Neural cell (in vitro differentiated cells): ENCODE measurements around the gene CNTN4.

Experiments used
- CTCF ChIP-seq: fragments of 450-650 bp; IDR thresholded peaks from 2 replicates; pipeline ENCODE4 v1.5.1; 2014; ENCODE audit warnings: antibody characterized with exemption, mild to moderate bottlenecking, moderate library complexity; ENCODE audit not compliant: poor library complexity, severe bottlenecking
- EP300 ChIP-seq: fragments of 450-650 bp; conservative IDR thresholded peaks from 2 replicates; pipeline ENCODE4 v1.6.1; 2014; ENCODE audit warnings: antibody characterized with exemption, mild to moderate bottlenecking, moderate library complexity; ENCODE audit not compliant: poor library complexity, severe bottlenecking
- MXI1 ChIP-seq: fragments of 450-650 bp; conservative IDR thresholded peaks from 2 replicates; pipeline ENCODE4 v1.6.1; 2014; ENCODE audit warnings: antibody characterized with exemption, mild to moderate bottlenecking; ENCODE audit not compliant: poor library complexity, severe bottlenecking
- POLR2AphosphoS5 ChIP-seq: IDR thresholded peaks from 2 replicates; pipeline ENCODE4 v1.6.1; 2012
- TAF1 ChIP-seq: IDR thresholded peaks from 2 replicates; pipeline ENCODE4 v1.6.1; 2012; ENCODE audit warnings: low read depth

GRCh38 chr3:2793987-2794386, 695.3 kb downstream of the CNTN4 start:
- TF ChIP-seq EP300, result no peak
- TF ChIP-seq MXI1, result no peak
- TF ChIP-seq CTCF, result no peak
- TF ChIP-seq POLR2AphosphoS5, result no peak
- TF ChIP-seq TAF1, result no peak
